NCI-H526 treated with DMSO at 0.1 percent for 48 hours (cell line): ENCODE data around the gene LPP.

Experiments
- DNase-seq: peaks from one replicate; lab custom pipeline; 2025; lab: John Stamatoyannopoulos, UW

The LPP gene

GRCh38 chr3:188137051-188137450, 16.9 kb upstream of the LPP start:
- DNase-seq: no peak

- DNase-seq: no peak
Measured at GRCh38 chr3:188139466-188139865, 14.5 kb upstream of the LPP start.

GRCh38 chr3:188146219-188146618, 7.7 kb upstream of the LPP start:
- no peak for DNase-seq

- DNase-seq: no peak
Measured at GRCh38 chr3:188147782-188148181, 6.2 kb upstream of the LPP start.

GRCh38 chr3:188148318-188148717, 5.6 kb upstream of the LPP start:
- DNase-seq: no peak

GRCh38 chr3:188149587-188149986, 4.4 kb upstream of the LPP start:
- no peak for DNase-seq

- DNase-seq: no peak
Measured at GRCh38 chr3:188150982-188151381, 3.0 kb upstream of the LPP start.

GRCh38 chr3:188151438-188151837, 2.5 kb upstream of the LPP start:
- DNase-seq: no peak

GRCh38 chr3:188152660-188153436, 1.1 kb upstream of the LPP start:
- no peak for DNase-seq

GRCh38 chr3:188153437-188154013, 432 bp upstream of the LPP start:
- no peak for DNase-seq

GRCh38 chr3:188154809-188155574, 1.0 kb downstream of the LPP start:
- no peak for DNase-seq

GRCh38 chr3:188156056-188156455, 2.1 kb downstream of the LPP start:
- no peak for DNase-seq

GRCh38 chr3:188157407-188157806, 3.5 kb downstream of the LPP start:
- no peak for DNase-seq

- no peak for DNase-seq
Measured at GRCh38 chr3:188157971-188158370, 4.0 kb downstream of the LPP start.

GRCh38 chr3:188158731-188159310, 4.9 kb downstream of the LPP start:
- DNase-seq: no peak

- DNase-seq: no peak
Measured at GRCh38 chr3:188160751-188161150, 6.8 kb downstream of the LPP start.

GRCh38 chr3:188164248-188164687, 10.3 kb downstream of the LPP start:
- no peak for DNase-seq

GRCh38 chr3:188165596-188165995, 11.6 kb downstream of the LPP start:
- DNase-seq: no peak

- no peak for DNase-seq
Measured at GRCh38 chr3:188166441-188166840, 12.5 kb downstream of the LPP start.

GRCh38 chr3:188168186-188168585, 14.2 kb downstream of the LPP start:
- DNase-seq: no peak

- no peak for DNase-seq
Measured at GRCh38 chr3:188168648-188169047, 14.7 kb downstream of the LPP start.

- DNase-seq: no peak
Measured at GRCh38 chr3:188169830-188170455, 16.0 kb downstream of the LPP start.
